Stimulated activated CD4-positive, alpha-beta T cell treated with anti-CD3 and anti-CD28 coated beads, Interleukin-2, amount 100 ng/mL, for 4 hours (primary cell): ENCODE measurements around the gene RAF1.
"Not testable (repeated sequence)": the region's sequence is repeated elsewhere in the genome, so short reads cannot be mapped to it uniquely, and the experiment has no call there.

Experiments used
- DNase-seq: peaks from one replicate; pipeline ENCODE4 v3.0.0-alpha.2; 2020; ENCODE audit warnings: low read depth

The RAF1 gene

DNA sequence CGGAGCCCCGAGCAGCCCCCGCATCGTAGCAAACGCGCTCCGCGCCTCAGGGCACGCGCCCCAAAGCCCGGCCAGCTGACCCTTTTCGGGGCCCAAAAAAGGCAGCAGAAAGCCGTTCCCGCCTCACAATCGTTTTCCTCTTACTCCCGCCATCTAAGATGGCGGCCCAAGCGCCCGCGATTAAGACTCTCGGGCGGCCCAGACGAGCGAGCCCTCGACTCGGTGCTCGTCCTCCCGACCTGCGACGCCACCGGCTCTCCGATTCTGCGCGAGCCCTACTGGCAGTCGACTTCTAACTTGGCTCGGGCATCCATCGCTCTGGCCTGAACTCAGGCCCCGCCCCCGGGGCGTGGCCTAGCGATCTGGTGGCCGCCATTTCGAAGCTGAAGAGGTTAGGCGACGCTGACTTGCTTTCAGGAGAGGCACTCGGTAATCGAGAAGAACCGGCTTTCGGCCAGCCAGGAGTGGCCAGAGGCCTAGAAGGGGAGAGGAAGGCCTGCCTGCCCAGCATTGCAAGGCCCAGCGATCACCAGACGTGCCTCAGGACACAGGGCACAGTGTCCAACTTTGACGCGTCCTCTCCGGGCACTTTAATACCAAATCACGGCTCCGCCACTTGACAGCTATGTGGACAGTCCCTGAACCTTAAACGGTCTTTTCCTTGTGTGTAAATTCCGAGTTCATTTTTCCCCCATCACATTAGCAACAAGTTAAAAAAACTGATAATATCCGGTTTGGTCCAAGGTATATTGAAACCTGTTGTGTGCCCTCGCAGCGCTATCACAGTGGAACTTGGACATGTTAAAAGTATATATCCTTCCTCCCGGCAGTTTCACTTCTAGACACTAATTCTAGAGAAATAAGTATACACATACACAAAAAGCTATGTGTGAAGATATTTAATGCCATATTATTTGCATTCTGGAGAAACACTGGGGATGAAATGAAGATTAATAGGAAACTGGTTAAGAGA lies at the start of gene RAF1:
RAF1 (minus strand) TSS at position 182 of the 973 bp plus-strand sequence. CDS start 45,396 bp downstream, outside the sequence.
- DNase-seq, result peak; percentile 97

DNA sequence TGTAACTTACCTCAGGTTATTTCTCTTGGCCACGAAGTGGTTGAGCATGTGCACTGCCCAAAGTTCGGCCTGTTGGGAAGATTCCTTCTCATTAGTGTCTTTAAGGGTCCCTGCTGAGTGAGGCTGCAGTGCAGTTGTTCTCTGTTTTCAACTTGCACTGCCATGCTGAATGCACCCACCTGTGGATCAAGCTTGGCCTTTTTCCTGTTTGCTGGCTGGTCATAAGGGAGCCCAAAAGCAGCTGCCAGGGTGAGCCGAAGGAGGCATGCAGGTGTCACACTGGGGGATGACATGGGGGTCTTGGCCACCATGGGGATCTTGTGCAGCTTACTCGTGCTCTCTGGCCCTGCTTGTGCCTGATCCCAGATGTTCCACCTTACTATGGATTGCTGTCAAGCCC lies 46.1 kb upstream of the RAF1 start:
- no peak for DNase-seq

DNA sequence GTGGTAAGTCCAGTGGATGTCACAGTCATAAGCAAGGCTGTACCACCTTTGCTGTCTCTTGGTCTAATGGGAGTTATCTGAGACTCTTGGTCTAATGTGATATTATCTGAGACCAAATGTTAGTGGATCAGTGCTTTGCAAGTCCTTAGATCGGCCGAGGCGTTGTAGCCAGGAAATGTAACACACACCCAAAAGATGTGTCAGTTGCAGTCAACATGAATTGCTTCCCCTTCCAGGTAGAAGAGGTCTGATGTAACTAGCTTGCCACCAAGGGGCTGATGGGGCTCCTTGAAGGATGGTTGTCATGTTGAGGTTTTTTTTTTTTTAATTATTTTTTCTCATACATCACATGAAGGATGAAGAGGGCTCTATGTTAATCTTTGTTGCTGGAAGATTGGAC lies 45.4 kb upstream of the RAF1 start:
- no peak for DNase-seq

DNA sequence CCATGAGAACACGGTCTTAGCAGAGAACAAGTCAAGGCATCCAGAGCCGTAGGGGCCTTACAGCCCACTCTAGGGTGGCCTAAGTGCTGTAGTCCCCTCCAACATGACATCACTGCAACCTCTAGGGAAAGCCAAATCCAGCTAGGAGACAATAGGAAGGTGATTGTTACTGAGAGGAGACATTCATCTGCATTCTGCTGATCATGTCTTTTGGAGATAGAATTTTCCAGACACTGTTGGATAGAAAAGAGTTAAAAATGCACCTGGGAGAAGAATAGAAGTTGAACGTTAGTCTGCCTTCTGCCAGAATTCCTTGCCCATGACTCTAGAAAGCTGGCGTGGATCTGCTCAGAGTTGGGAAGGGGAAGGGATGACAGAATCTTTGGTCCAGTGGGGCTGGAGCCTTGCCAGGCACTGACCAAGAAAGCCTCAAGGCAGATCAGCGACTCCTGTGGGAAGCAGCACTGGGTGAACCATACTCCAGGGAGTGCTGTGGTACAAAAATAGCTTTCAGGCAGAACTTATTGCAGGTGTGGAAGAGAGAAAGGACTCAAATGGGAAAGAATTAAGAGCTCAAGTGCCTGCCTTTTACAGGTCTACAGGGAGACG lies 44.8 kb upstream of the RAF1 start:
- DNase-seq, result no peak

DNA sequence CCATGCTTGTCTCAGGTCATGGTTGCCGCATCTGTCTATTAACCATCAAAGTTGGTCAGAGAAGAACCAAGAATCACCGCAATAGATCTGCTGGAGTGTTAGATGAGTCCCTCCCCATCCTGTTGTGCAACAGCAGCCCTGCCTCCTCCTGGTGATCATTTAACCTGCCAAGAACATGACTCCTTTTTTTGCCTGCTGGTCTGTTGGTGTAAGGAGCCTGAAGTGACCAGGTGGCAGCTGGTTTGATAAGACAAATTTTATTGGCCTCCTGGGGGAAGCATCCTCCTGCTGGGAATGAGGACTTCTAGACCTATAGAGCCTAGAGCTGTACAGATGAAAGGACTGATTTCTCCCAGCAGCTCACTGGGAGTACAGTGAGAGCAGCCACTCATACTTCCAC lies 43.5 kb upstream of the RAF1 start:
- no peak for DNase-seq

DNA sequence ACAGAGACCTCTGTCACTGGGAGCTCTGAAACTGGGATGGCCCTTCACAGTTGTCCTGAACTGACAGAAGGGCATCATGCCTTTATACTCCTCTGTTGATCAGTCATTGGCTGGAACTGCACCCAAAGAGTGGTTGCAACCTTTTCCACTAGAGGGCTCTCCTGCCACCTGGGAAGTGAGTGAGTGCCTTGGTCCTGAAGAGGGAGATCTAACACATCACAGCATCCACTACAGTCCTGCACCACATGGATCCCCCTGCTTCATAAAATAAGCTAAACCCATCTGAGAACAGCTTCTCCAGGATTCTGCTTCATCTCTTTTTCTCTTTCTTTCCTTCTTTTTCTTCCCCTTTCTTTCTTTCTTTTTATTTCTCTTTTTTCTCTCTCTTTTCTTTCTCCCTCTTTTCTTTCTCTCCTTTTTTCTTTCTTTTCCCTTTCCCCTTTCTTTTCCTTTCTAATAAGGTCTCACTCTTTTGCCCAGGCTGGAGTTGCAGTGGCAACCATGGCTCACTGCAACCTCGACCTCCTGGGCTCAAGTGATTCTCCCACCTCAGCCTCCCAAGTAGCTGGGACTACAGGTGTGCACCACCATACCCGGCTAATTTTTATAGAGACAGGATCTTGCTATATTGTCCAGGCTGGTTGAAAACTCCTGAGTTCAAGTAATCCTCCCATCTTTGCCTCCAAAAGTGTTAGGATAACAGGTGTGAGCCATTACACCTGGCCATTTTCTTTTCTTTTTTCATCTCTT lies 42.8 kb upstream of the RAF1 start:
- peak; percentile 43 for DNase-seq

DNA sequence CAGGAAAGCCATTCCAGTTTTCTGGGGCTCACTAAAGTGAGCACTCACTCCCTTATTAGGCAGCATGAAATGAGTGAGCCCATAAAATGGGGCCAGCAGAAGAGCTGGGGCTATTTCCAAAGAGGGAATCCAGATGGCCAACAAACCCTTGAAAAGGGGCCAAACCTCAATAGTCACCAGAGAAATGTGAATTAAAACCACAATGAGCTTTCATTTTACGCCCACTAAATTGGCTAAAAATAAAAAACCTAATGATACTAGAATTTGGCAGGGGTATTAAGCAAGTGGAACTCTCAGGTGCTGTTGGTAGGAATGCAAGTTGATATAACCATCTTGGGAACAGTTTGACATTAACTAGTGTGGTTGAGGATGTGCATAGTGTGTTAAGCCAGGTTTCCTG lies 42.1 kb upstream of the RAF1 start:
- DNase-seq, result no peak

DNA sequence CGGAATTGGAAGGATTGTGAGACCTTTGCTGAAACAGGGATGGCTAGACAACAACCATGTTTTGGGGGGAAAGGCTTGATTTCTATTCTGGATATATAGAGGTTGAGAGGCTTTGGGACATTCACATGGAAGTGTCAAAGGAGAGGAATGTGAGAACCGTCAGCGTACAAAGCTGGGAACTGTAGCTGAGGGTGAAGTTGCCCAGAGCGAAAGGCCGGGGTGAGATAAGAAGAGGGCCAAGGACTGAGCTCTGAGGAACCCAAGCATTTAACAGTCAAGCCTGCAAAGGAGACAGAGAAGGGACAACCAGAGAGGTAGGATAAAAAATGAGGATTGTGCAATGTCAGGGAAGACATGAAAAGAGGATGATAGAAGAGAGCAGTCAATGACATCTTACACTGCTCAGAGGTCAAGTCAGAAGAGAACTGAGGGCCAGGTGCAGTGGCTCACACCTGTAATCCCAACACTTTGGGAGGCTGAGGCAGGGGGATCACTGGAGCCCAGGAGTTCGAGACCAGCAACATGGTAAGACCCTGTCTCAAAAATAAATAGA lies 41.5 kb upstream of the RAF1 start:
- no peak for DNase-seq

DNA sequence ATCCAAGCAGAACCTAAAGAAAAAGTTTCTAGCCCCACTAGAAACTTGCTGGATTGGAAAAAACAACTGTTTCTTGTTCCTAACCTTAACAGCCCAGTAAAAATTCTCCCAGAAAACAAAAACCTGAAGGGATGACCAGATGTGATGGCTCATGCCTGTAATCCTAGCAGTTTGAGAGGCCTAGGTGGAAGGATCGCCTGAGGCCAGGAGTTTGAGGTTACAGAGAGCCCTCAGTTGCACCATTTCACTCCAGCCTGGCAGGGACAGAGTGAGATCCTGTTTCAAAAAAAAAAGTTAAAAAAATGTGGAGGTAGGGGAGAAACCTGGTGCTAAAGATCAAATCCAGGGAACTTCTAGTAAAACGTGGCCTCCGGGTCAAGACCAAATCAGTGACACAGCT lies 38.6 kb upstream of the RAF1 start:
- DNase-seq, result no peak

DNA sequence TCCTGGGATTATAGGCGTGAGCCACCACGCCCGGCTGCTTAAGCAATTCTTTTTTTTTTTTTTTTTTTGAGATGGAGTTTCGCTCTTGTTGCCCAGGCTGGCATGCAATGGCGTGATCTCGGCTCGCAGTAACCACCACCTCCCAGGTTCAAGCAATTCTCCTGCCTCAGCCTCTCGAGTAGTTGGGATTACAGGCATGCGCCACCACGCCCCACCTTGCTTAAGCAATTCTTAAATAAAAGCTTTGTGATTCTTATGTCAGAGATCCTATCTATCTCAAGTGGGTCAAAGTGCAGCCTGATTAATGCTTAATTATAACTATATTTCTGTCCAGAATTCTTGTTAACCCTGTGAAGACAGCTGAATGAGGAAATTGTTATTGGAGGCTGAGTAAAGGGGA lies 37.7 kb upstream of the RAF1 start:
- not testable (repeated sequence) for DNase-seq

DNA sequence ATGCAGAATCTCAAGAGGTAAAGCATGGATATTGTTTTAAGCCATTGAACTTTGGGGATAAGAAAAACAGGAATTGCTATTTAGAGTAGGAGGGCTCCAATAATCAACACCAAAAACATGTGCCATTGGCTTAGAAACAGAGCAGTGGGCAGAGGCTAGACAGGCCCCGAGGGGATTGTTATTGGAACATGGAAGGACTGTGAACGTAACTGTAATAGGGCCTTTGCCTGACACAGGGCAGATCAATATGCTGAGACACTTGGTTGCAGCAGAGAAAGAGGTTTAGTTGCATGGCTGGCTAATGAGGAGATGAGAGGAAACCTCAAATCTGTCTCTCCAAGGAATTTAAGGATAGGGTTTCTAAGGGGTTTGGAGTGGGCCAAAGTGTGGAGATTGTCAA lies 36.9 kb upstream of the RAF1 start:
- no peak for DNase-seq

DNA sequence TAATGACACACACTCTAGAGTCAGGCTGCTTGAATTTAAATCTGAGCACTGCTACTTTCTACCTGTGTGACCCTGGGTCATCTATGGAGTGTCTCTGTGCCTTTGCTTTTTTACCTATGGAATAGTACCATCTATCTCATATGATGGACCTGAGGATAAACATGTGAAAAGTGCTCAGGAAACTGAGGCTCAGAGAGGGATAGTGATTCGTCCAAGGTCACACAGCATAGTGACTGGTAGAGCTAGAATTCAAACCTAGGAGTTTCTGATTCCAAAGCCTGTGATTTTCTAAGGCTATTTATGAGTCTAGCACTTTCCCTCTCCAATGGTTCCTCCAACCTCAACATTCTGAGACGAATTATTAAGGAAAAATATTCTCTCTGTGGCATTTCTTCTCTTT lies 32.0 kb upstream of the RAF1 start:
- no peak for DNase-seq

DNA sequence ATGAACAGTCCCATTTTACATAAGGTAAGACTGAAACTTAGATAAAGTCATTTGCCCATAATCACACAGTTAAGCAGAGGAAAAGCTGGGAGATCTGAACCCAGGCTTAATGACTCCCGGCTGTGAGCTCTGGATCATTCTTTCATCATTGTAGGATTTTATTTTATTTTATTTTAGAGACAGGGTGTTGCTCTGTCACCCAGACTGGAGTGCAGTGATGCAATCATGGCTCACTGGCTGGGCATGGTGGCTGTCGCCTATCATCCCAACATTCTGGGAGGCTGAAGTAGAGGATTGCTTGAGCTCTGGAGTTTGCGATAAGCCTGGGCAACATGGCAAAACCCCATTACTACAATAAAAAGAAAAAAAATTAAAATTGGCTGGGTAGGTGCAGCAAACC lies 31.2 kb upstream of the RAF1 start:
- no peak for DNase-seq

DNA sequence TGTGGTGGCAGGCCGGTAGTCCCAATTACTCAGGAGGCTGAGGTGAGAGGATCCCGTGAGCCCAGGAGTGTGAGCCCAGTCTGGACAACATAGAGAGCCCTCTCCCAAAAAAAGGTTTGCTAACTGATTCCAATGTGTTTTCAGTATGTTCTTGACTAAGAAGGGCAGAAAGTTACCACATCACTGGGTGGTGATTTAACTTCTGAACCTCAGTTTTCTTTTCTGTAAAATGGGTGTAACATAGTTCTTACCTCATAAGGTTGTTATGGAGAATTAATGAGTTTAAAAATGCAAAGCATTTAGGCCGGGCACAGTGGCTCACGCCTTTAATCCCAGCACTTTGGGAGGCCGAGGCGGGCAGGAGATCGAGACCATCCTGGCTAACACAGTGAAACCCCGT lies 28.5 kb upstream of the RAF1 start:
- no peak for DNase-seq

DNA sequence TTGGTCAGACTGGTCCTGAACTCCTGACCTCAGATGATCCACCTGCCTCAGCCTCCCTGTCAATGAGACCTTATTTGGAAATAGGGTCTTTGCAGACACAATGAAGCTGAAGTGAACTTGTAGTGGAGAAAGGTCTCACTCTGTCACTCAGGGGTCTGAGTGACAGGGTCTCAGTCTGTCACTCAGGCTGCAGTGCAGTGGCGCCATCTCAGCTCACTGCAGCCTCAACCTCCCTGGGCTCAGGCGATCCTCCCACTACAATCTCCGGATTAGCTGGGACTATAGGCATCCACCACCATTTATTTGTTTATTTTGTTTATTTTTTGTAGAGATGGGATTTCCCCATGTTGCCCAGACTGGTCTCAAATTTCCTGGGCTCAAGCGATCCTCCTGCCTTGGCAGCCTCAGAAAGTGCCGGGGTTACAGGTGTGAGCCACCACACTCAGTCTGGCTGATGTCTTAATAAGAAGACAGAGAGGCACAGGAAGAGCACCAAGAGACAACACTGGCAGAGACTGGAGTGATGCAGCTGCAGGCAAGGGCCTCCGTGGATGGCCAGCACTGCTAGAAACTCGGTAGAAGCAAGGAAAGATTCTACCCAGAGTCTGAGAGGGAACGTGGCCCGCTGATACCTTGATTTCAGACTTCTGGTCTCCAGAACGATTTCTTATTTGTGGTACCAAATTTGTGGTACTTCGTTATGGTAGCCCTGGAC lies 26.2 kb upstream of the RAF1 start:
- DNase-seq, result no peak

DNA sequence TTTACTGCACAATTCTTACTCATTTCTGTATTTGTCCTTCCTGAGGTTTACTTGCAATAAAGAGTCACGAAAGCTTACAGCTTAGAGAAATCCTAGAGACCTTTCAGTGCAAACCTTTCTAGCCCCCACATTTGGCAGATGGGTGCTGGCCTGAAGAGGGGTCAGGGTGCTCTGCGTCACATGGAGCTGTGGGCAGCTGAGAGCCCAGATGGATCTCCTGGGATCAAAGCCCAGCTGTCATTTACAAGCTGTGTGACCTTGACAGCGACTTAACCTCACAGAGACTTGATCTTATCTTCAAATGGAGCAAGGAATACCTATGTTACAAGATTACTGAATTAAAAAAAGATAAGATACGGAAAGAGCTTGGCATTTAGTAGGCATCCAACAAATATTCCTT lies 24.0 kb upstream of the RAF1 start:
- DNase-seq, result no peak

DNA sequence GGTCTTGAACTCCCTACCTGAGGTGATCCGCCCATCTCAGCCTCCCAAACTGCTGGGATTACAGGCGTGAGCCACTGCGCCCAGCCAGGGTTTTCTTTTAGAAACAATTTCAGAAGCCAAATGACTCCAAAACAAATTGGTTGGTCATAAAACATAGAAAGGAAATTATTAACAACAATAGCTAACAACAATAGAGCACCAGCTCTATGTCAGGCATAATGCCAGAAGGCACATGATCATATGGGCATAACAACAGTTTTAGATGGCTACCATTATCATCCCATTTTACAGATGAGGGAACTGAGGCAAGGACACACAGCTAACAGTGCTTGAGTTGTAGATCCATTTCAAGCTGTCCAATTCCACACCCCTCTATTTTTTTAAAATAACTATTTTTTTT lies 22.2 kb upstream of the RAF1 start:
- no peak for DNase-seq

DNA sequence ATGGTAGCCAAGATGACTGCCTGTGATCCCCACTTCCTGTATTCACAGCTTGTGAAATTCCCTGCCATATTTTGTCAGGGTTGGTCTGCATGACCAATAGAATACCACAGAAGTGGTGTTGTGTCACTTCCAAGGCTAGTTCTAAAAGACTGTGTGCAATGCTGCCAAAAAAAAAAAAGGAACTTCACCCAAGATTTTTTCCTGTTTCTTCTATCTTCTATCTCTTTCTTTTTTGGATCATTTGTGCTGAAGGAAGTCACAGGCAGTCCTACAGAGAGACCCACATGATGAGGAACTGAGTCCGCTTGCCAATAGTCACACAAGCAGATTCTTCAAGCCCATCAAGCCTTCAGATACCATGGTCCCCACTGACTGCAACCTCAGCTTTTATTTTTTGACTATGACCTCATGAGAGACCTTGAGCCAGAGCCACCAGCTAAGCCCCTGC lies 18.1 kb upstream of the RAF1 start:
- DNase-seq, result no peak

DNA sequence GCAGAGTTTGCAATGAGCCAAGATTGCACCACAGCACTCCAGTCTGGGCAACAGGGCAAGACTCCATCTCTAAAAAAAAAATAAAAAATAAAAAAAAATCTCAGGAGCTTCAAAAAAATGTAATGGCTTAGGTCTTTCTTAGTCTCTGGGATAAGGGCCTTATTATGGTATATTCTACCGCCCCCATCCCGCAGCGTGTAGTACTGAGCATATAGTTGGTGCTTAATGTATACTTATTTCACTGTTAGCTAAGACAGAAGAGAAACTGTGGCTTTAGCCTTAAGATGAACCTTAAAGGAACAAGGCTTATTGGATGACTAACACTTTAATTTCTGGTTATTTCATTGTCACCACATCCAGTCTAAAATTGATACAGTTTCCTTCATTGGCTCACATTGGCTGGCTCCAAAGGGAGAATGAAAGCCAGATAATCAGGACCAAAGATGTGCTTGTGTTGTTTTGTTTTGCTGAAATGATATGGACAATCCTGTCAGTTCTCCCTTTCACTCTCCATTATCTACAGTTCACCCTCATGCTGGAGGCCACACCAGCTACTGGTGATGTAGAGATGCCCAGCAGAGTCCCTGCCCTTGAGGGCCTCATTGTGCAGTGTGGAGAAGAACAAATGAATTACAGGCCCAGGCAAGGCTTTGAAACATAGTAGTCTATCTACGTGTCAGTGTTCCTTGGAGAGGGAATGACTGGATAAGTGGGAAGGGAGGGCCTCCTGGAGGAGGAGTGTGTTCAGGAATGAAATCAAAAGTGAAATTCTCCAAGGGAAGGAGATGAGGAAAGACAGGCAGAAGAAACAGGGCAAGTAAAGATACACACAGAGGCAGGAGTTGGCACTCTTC lies 17.4 kb upstream of the RAF1 start:
- DNase-seq, result no peak

DNA sequence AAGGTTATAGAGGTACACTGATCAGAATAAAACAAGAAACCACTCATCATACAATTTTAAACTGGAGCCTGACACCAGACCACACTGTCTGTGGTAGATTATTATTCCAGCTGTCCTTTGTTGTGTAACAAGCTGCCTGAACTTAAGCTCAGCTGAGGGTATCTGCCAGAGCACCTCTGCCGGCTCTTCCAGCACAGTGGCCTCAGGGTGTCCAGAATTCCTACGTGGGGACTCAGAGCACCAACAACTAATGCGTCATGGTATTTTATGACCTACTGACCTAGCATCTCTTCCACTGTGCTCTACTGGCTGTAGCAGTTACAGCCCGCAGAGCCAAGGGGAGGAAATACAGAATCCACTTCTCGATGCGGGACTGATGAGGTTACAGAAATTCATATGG lies 15.6 kb upstream of the RAF1 start:
- no peak for DNase-seq

DNA sequence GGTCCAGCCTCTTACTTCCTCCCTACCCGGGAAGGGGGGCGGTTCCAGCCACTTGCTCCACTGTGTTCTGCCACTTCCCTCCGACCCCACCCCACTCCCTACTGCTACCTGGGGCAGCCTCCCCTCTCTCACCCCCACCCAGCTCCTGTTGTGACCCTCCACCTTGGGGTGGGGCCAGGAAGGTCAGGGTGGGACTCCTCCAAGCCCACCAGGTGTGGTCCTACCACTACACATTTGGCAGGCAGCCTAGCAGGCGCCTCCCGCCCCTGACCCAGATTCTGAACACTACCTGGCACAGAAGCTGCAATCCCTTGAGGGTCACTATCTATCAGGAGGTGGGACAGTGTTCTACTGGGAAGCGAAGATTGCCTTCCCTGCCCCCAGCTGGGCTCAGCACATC lies 13.7 kb upstream of the RAF1 start:
- no peak for DNase-seq
